Stimulated activated CD4-positive, alpha-beta T cell treated with anti-CD3 and anti-CD28 coated beads, TNF-alpha, amount 100 ng/mL, for 4 hours (primary cell): ENCODE data around the gene ARHGAP15.

Source experiments
- DNase-seq, 3 experiments: peaks; one replicate each; pipeline ENCODE4 v3.0.0-alpha.2; 2020; ENCODE audit warnings: low read depth in 3 of 3

ARHGAP15 gene

DNA sequence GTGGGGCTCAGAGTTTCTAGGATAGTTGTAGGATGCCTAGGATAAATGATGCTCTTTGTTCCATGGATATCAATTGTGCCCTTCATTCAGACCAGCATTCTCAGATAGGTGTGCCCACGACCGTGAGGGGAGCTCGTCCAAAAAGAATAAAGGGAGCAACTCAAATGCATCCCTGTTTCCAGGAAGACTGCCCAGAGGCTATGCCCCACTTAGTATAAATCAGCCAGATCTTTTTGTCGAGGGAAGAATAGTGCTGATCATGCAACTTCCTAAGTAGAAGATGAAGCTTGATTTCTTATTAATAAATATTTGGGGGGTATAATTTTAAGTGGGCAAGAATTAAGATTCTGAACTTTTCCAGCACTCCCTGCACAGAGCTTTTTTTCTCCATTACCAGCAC, 450.2 kb downstream of the ARHGAP15 start:
- no peak for DNase-seq

DNA sequence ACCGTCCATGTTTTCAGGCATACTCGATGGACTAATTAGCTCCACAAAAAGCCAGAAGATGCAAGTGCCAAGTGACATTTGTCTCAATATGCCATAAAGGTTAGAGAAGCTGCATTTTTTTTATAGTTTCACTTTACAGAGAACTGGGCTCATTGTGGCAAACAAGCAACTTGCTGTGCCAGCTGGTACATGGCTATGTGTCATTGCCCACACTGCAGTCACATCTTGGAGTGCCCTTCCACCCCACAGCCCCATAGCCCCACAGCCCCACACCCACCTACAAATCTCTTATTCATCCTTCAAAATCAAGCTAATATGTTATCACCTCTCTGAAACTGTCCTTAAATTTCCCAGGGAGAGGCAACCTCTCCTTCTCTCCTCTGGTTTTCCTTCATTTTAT, 451.9 kb downstream of the ARHGAP15 start:
- no peak for DNase-seq

DNA sequence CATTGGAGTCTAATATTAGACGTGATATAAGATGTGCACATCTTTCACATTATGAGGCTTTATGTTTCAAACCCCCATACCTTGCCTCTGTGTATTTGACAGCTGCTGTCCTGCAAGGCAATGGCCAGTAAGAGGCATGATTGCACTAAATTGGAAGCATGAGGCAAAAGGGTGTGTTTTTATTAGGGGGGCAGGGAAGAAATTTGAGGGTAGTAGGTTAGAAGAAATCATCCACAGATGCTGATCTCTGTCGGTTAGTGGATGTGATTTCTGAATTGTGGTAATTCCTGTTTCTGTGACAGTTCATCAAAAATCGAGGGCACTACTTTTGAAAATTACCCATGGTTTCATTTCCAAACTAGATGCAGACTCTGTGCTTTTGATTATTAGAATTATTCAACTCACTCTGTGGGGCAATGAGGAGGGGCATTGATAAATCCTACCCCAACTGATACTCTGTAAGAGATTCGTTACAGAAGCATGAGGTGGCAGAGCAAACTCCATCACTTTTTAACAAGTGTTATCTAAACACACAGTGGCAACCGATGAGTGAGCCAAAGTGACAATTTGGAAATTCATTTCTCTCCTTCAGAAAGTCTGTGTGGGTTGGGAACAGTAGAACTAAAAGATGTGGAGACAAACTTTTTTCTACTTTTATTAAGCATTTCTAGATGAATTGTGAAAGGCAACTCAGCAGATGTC, 453.0 kb downstream of the ARHGAP15 start:
- no peak for DNase-seq

DNA sequence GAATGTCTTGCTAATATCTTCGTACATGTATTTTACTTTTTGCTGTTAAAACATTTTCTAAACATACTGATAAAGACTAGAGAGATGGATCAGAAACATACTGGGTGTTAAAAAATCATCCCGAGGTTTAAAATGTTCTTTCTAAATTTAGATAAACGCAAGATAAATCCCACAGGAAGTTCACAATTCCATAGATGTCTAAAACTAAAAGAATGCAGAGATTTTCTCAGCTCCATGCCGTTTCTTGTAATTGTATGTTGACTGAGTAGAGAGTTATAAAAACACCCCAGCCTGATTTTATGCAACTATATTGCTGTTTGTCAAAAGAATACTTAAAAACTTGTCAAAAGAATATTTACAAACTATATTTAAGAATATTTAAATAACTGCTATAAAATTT, 455.7 kb downstream of the ARHGAP15 start:
- DNase-seq = no peak

DNA sequence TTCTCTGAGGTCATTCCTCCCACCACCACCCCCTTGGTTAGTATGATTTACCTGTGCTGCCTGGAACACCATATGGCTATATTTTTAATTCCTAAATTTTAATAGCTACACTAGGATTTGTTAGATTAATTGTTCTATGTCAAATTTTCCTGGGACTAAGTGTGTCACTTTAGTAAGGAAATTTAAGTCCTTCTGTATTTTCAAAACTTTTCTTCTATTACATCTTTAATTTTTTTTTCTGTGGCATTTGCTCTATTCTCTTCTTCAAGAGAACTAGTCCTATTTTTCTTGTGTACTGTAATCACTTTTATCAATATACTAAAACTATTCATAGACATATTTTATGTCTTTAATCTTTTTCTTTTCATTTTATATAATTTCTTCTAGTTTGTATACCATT, 456.9 kb downstream of the ARHGAP15 start:
- DNase-seq = no peak

DNA sequence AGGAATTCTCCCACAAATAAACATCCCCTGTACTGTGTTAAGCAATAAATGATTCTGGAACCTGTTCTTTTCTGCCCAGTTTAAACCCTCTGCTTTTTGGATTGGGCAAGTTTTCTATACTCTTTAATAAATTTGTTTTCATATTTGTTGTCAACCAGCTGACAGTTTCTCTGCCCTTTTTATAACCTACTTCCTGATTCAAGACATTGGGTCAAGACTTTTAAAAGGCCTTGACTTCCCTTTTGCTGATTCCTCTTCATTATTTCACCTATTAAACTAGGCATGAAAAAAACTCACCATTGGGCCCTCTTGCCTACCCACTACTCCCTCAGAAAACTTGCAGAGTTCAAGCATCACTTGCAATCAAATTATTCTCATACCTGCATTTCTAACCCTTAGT, 459.5 kb downstream of the ARHGAP15 start:
- no peak for DNase-seq

DNA sequence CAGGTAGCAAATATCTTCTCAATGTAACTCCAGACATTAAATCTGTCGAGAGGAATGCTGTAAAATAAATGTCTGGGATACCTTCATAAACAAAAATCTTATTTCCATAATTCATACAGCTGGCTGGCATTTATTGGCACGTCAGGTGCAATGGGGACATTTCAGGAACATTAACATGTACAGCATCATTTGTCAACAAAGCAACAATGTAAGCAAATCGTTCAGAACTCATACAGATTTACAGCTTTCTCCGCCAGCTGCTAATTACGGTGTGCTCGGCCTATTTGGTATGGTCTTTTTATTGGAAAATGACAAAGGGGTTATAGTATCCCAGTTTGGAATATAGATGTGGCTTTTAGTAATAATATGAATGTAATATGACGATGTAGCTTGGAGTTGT, 464.9 kb downstream of the ARHGAP15 start:
- no peak for DNase-seq

DNA sequence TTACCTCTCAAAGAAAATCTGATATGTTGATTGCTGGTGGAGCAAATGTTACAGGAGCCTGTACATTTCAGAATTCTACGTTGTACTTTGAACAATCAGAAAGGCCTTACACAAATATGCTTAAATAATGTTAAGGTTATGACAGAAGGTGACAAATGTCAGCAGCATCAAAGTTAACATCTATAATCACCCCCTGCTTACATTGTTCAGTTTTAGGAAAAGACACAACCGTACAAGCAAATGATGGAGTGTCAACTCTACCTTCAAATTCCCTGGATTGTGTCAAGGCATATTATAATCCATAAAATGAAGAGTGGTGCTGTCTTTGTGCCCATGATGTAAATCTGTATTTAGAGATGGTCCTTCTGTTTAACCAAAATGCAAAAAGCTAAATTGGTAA, 465.5 kb downstream of the ARHGAP15 start:
- DNase-seq = no peak

DNA sequence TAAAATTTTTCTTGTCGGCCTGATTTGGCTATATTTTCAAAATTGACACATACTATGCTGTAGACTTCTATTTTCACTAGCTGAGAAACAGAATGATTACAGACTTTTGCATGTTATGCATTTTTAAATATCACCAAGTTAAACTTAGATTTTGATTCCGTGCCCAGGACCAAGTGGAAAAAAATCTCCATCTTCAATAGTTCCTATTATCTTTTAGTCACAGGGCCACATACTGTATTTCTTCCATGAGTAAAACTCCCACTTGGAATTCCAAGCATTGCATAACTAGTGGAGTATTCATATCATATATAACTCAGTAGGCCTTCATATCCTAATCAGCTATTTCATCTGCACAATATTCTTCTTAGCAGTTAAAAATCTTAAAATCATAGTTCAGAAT, 470.9 kb downstream of the ARHGAP15 start:
- DNase-seq = no peak

DNA sequence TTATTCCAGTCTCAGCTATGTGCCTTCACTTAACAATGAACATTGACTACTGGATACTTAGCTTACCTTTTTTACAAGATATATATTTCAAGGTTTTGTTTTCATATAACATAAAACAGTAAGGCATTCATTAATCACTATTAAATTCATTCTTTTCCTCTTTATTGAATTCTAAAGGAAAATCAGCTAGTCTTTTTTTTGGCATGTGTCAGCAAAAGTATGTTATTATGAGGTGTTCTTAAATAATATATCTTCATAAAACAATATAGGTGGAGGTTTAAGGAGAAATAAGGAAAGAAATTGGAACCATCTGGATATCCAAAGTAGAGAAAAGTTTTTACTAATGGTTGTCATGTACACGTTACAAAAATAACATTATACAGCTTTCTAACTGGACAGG, 472.6 kb downstream of the ARHGAP15 start:
- DNase-seq = no peak

DNA sequence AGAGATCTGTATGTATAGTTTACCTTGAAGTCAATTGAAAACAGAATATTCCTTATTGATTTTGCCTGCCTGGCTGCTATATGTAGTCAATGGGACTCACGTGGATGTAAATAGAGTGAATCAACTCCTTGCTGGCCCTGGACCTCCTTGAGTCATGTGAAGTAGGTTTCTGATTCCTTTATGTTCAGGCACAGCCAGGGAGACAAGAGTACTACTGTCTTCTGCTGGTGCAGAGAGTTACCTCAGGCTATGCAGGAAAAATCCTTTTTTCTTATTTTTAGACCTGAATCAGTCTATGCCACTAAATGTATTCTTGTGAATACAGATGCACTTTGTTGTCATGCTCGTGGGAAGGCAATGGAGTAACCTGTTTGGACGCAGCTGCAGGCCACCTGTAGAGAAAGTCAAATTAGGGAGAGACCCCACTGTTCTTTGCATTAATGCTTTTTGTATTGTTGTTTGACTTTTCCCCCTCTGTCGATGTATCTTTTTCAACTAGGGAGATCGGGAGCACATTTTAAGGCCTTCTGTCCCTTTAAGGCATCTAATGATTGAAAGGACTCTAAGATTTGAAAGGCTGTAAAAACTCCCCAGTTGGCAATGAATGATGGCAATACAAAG, 473.9 kb downstream of the ARHGAP15 start:
- DNase-seq = no peak

DNA sequence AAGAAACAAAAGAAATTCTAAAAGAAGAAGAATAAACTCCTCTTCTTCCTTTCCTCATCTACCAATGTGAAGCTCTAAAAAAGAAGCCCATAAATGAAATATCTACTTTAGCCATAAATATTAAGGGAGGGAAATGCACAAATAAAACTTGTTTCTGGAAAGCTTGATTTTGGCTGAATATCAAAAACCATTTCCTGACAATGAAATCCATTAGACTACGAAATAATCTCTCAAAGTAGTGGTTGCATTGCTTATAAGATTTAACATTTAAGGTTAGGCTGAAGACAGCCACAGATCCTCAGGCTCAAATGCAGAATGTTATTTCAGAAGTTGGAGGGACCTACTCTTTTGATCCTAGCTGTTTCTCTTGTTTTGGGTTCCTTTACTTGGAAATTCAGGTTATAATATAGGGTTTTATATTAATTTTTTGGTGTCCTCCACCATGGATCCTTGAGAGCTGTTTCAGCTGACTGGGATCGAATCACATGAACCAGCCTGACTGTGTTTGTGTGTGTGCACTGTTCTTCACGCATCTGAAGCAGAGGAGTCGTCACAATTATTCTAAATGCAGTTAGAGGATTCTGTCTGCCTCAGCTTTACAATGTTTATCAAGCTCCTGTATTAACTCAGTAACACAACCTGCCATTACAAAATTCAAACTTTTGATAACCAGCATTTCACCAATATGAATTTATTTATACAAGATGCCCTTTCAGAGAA, 474.8 kb downstream of the ARHGAP15 start:
- no peak for DNase-seq

DNA sequence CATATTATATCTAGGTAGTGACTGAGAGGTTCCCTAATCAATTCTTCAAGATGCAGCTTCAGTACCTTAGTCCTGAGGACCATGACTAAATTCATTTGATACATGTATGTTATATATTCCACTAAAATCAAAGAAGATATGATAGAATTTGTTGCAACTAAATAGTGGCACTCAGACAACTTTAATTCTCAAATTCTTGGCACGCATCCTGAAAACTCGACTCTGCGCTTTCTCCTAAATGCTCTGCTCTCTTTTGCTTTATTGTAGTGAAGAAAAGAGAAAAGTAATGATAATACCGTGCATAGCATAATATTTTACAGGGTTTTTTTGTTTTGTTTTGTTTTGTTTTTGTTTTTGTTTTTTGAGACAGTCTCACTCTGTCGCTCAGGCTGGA, 475.3 kb downstream of the ARHGAP15 start:
- DNase-seq = no peak

DNA sequence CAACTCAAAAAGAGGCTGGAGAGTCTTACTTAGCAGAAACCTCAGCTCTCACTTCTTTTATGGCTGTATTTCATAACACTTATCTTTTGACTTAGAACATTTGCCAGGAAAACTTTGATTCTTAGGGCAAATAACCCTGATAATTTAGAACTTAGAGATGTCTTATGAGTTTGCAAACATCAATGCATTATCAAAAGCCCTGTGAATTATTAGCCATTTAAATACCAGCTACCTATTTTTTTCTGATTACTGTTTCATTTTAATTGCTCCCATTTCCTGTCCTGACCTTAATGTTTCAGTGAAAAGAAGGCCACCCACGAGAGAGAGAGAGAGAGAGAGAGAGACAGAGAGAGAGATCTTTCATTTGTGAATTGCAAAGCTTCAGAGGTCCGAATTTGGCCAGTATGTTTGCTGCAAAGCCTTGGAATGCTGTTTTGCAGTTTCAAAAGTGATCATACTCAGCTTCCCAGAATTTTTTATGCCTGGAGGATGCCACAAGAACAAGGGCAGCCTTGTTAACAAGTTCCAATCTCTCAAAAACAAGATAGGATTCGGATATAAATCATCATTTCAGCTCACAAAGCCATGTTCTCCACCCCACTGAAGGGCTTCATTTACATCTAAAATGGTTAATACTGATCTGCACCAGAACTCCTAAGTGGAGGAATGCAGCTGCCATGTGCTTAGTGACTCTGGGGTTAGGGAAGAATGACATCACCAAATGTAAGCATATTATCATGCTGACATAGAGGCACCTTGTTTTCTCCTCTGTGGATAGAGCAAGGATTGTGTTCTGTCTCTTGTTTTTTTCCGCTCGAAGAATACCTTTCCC, 478.2 kb downstream of the ARHGAP15 start:
- no peak for DNase-seq

DNA sequence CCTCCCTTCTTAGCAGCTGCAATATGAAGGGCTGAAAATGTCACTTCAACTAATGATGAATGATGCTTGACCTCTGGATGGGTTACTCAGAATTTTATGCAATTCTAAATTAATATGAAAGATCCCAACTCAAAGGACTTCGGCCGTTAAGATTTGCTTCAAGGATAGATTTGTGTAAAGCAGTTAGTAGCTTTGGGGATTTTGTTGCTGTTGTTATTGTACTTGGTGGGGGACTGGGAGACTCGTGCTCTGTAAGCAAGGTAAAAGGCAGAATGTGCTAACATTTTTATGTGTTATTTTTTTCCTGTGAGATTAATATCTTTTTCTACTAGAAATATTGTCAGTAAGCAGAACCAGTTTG, 478.8 kb downstream of the ARHGAP15 start:
- DNase-seq = no peak

DNA sequence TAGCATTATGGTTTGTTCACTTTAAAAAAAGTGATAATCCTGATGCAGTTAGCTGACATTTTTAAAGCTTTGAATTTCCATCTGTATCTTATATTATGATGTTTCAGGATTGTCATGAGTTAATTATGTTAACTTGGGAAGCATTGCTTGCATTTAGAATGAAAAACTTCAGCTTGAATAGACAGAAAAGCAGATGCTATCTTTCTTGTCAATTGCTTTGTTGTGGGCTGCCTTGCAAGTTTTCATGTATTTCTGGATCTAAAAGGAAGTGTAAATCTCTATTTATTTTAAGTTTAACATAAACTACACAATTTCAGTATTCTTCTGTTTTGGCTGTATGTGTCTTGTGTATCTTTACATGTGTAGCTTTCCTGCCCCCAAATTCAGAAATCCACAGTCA, 479.5 kb downstream of the ARHGAP15 start:
- DNase-seq = no peak

DNA sequence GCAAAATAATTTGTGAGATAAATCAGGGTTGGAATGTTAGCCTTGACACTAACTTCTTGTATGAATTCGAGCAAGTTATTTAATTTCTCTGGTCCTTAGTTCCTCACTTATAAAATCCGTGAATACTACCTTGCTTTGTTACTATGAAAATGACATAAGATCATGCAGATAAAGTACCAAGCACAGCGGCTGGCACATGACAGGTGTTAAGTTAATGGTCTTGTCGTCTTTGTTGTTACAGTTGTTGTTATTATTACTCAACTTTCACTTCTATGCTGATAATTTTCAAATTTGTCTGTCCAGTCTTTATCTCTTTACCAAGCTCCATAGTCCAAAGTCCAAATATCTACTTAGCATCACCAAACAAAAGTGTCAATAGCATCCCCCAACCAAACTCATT, 482.1 kb downstream of the ARHGAP15 start:
- no peak for DNase-seq

DNA sequence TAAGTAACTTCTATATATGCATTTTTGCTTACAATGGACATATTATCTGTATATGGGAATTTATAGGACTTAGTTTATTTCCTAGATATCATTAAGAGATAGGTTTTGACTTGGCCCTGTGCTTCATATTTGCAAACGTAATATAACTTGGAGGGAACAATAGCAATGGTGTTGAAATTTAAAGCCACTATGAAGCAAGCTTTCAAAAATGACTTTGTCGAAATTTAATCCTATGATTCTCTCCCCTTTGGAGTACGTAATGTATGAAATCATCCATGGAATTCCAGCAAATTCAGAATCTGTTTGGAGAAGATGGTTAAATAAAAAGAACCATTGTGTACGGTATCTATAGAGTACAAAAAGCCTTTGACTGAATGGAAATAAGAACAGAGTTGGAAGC, 486.3 kb downstream of the ARHGAP15 start:
- no peak for DNase-seq

DNA sequence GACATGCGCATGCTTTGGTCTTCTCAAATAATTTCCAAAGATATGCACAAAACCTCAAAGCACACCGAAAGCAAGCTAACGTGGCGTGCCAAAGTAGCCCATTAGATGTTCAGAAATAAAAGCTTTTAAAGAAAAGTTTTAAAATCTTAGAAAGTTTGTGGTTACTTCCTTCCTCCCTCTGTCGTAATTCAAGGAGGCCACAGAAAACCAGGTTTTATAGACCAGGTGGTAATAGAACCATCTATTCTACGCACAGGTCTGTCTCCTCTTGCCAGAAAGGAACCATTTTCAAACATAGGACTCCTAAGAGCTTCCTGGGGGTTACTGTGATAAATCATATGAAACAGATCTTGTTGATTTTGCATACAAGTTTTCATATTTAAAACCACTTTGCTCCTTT, 487.2 kb downstream of the ARHGAP15 start:
- no peak for DNase-seq

DNA sequence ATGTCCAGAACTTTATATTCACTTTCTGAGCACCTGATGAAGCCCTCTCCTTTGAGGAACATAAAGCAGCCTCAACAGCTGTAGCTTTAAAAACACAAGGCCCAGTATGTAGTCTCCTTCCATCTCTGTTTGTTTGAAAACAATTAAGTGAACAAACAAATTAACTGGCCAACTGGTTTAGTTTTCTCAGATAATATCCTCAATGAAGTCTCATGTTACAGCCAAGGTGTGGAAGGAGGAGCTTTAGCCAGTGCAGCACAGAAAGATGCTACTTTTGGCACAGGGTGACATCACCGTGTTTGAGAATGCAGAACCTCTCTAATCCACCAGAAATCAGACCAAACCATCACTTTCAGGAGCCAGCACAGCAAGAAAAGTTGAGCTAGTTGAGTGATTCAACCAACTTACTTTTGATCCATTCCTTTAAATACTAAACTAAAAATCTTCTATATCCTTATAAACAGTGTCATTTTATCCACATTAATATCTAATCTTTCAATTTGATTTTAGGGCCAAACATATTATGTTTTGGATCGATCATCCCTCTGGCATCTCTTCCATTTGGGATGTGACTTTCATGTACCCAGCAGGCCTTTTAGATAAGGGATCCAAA, 488.7 kb downstream of the ARHGAP15 start:
- no peak for DNase-seq

DNA sequence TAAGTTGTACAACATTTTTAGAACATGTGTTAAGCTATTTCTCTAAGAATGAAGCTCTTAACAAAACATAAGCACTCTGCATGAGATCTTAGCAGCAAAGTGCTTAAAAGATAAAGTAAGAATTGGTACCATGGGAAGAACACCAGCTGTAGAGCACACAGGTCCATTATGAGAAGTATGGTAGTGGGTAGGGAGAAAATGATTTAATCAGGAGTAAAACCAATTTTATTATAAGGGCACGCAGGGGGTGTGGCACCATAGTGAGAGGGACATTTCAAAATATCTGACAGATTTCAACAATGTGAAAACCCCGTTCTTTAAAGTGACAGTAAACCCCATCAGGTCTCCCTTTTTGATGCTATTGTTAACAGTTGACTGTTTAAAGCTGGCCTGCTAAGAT, 492.9 kb downstream of the ARHGAP15 start:
- no peak for DNase-seq
